ENCODE data around the gene CORO6.
"Not testable (repeated sequence)": the region's sequence is repeated elsewhere in the genome, so short reads cannot be mapped to it uniquely, and the experiment has no call there.

Gene CORO6

DNA sequence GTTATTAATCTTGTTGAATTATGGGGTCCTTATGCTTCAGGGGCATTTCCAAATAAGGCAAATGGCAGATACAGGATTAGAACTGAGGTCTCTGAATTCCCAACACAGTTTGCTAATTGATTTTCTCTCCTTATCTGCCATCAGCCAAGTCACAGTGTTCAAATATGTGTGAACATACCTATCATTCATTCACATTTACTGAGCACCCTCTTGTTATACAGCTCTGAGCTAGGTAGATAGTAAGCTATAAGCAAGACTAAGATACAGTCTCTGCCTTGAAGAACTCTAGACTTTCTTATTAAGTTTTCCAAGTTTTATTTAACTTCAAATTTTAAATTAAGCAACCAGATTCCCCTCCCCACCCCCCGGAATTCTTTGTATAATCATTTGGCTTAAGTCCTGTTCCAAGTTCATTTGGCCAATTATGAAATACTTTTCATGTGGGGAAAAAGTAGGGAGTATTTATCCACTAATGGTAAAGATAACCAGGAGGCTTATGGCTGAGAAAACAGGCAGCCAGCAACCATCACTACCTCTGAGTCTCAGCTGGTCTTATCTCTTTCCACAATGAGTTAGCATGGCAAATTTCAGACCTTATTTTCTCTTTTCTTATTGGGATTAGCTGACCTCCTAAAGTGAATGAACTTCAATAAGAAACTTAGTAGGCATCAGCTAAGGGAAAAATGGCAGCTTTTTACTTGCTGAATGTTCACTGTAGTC lies 31.4 kb upstream of the CORO6 start:
- H3K4me1 ChIP-seq (ENCODE audit: control insufficient read depth, insufficient read depth, low read length, poor library complexity, severe bottlenecking): no peaks in the 10 kb centered on the region
- no peak overlapping the region for H3K27ac ChIP-seq (ENCODE audit: insufficient read depth, low read length, poor library complexity, severe bottlenecking)
- no peaks in the 10 kb centered on the region for H3K9me3 ChIP-seq (ENCODE audit: control insufficient read depth, low read length)
- H3K27me3 ChIP-seq (replicated peaks; ENCODE audit: control insufficient read depth, insufficient read depth, low read length, poor library complexity, severe bottlenecking): no peaks in the 10 kb centered on the region
- no peak overlapping the region for H3K4me3 ChIP-seq (ENCODE audit: insufficient read depth, low read depth, low read length, poor library complexity, severe bottlenecking)
- no peak for DNase-seq
- peaks cover 36% of the 10 kb centered on the region for H3K36me3 ChIP-seq (ENCODE audit: control insufficient read depth, insufficient read depth, low read length)

DNA sequence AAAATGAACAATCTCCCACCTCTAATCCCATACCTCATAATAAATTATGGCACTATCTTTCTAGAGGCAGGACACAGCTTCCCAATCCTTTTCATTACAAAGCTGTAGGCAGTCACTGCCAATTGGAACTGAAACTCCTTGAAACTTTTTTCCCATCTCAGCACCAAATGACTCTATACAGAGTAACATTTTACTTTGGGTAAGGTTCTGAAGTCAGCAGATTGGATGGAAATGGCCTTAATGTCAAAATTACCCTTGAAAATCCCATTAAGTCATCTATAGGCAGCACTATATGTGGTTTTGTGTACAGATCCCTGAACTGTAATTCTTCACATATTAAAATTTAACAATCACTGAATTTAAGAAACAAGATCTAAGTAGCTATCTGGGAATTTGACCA lies 30.3 kb upstream of the CORO6 start:
- Histone ChIP-seq H3K4me3 (ENCODE audit: insufficient read depth, low read depth, low read length, poor library complexity, severe bottlenecking) (no peak overlapping the region), H3K27ac (ENCODE audit: insufficient read depth, low read length, poor library complexity, severe bottlenecking) (no peak overlapping the region), H3K4me1 (ENCODE audit: control insufficient read depth, insufficient read depth, low read length, poor library complexity, severe bottlenecking) (no peaks in the 10 kb centered on the region), H3K27me3 (replicated peaks; ENCODE audit: control insufficient read depth, insufficient read depth, low read length, poor library complexity, severe bottlenecking) (no peaks in the 10 kb centered on the region), H3K9me3 (ENCODE audit: control insufficient read depth, low read length) (no peaks in the 10 kb centered on the region), H3K36me3 (ENCODE audit: control insufficient read depth, insufficient read depth, low read length) (peaks cover 44% of the 10 kb centered on the region)
- DNase-seq: no peak

DNA sequence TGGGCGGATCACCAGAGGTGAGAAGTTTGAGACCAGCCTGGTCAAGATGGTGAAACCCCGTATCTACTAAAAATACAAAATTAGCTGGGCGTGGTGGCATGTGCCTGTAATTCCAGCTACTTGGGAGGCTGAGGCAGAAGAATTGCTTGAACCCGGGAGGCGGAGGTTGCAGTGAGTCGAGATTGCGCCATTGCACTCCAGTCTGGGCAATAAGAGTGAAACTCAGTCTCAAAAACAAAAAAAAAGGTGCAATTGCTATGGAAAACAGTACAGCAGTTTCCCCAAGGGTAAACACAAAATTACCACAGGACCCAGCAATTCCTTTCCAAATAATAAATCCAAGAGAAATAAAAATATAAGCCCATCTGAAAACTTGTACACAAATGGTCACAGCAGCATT lies 29.2 kb upstream of the CORO6 start:
- H3K36me3 ChIP-seq (ENCODE audit: control insufficient read depth, insufficient read depth, low read length): peaks cover 46% of the 10 kb centered on the region
- DNase-seq; H3K27ac ChIP-seq (ENCODE audit: insufficient read depth, low read length, poor library complexity, severe bottlenecking); H3K9me3 ChIP-seq (ENCODE audit: control insufficient read depth, low read length); H3K27me3 ChIP-seq (replicated peaks; ENCODE audit: control insufficient read depth, insufficient read depth, low read length, poor library complexity, severe bottlenecking); H3K4me1 ChIP-seq (ENCODE audit: control insufficient read depth, insufficient read depth, low read length, poor library complexity, severe bottlenecking); H3K4me3 ChIP-seq (ENCODE audit: insufficient read depth, low read depth, low read length, poor library complexity, severe bottlenecking): not testable (repeated sequence)

DNA sequence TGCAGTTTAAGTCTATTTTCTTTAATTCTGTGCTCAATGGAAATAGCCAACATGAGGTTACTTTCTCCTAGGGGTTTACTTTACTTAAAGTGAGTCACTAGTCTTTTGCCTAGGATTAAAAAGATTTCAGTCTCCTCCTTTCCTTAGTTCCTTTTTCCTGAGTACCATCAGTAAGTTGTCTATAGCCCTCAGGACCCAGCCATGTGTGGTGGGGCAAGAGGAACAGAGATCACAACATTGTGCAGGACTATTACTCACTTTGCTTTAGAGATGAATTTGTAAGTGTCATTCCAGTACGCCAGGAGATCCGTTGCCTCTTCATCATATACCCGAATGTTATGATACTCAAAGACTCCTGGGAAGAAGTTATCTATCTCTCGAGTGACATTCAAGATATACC lies 27.7 kb upstream of the CORO6 start:
- H3K9me3 ChIP-seq (ENCODE audit: control insufficient read depth, low read length): no peaks in the 10 kb centered on the region
- H3K27ac ChIP-seq (ENCODE audit: insufficient read depth, low read length, poor library complexity, severe bottlenecking): no peak overlapping the region
- peaks cover 47% of the 10 kb centered on the region for H3K36me3 ChIP-seq (ENCODE audit: control insufficient read depth, insufficient read depth, low read length)
- no peak for DNase-seq
- H3K4me3 ChIP-seq (ENCODE audit: insufficient read depth, low read depth, low read length, poor library complexity, severe bottlenecking): no peak overlapping the region
- no peaks in the 10 kb centered on the region for H3K27me3 ChIP-seq (replicated peaks; ENCODE audit: control insufficient read depth, insufficient read depth, low read length, poor library complexity, severe bottlenecking)
- H3K4me1 ChIP-seq (ENCODE audit: control insufficient read depth, insufficient read depth, low read length, poor library complexity, severe bottlenecking): no peaks in the 10 kb centered on the region

DNA sequence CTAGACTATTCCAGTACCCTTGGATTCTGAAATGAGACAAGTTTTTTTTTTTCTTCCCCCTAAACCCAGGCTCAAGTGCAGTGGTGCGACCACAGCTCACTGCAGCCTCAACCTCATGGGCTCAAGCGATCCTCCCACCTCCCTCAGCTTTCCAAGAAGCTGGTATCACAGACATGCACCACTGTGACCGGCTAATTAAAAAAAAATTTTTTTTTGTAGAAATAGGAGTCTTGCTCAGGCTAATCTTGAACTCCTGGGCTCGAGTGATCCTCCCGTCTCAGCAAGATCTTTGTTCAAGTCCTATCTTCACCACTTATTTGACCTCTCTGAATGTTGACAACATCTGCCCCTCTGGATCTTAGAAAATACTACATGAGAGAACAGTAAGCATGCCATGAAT lies 26.6 kb upstream of the CORO6 start:
- no peaks in the 10 kb centered on the region for H3K9me3 ChIP-seq (ENCODE audit: control insufficient read depth, low read length)
- no peak overlapping the region for H3K27ac ChIP-seq (ENCODE audit: insufficient read depth, low read length, poor library complexity, severe bottlenecking)
- no peak for DNase-seq
- peaks cover 51% of the 10 kb centered on the region for H3K36me3 ChIP-seq (ENCODE audit: control insufficient read depth, insufficient read depth, low read length)
- H3K4me3 ChIP-seq (ENCODE audit: insufficient read depth, low read depth, low read length, poor library complexity, severe bottlenecking): no peak overlapping the region
- no peaks in the 10 kb centered on the region for H3K4me1 ChIP-seq (ENCODE audit: control insufficient read depth, insufficient read depth, low read length, poor library complexity, severe bottlenecking)
- H3K27me3 ChIP-seq (replicated peaks; ENCODE audit: control insufficient read depth, insufficient read depth, low read length, poor library complexity, severe bottlenecking): no peaks in the 10 kb centered on the region

DNA sequence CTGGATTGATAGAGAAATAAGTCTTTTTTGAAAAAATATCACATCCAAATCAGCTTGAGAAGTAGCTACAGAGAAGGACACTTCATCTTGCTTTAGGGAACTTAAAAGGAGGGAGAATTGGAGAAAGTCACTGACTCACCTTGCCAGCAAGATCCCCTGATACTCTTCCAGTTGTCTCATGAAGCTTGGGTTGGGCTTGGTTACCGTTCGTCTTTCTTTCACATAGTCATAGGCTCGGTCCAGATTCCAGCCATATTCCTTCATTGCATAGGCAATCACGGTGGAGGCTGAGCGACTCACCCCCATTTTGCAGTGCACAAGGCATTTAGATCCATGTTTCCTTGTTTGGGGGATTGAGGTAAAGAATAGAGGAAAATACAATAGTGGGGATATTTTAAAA lies 25.3 kb upstream of the CORO6 start:
- Histone ChIP-seq H3K36me3 (ENCODE audit: control insufficient read depth, insufficient read depth, low read length) (peaks cover 58% of the 10 kb centered on the region), H3K27me3 (replicated peaks; ENCODE audit: control insufficient read depth, insufficient read depth, low read length, poor library complexity, severe bottlenecking) (no peaks in the 10 kb centered on the region), H3K4me1 (ENCODE audit: control insufficient read depth, insufficient read depth, low read length, poor library complexity, severe bottlenecking) (no peaks in the 10 kb centered on the region), H3K4me3 (ENCODE audit: insufficient read depth, low read depth, low read length, poor library complexity, severe bottlenecking) (no peak overlapping the region), H3K27ac (ENCODE audit: insufficient read depth, low read length, poor library complexity, severe bottlenecking) (no peak overlapping the region), H3K9me3 (ENCODE audit: control insufficient read depth, low read length) (no peaks in the 10 kb centered on the region)
- DNase-seq: no peak

DNA sequence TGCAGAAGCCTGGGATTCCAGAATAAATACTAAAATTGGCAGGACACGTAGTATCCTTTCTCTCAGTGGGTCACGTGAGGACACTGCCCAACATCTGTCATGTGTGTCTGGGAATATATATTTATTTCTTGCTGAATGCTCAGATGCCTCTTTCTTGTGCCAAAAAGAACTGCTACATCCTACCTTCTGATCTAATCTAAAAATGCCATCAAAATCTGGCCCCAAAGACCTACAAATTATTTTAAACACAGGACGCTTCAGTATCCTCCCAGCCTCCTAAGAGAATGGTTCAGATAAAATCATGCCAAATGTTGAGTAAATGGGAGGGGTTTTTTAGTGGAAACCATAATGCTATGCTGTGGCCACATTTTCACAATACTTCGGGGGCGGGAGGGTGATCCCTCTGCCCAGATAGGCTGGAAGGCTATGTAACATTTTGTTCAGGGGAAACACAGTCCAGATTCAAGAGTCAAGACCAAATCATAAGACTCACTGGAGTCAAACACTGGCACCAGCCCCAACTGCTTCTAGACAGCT lies 22.9 kb upstream of the CORO6 start:
- H3K4me1 ChIP-seq (ENCODE audit: control insufficient read depth, insufficient read depth, low read length, poor library complexity, severe bottlenecking): no peaks in the 10 kb centered on the region
- H3K9me3 ChIP-seq (ENCODE audit: control insufficient read depth, low read length): no peaks in the 10 kb centered on the region
- DNase-seq: no peak
- H3K36me3 ChIP-seq (ENCODE audit: control insufficient read depth, insufficient read depth, low read length): peaks cover 55% of the 10 kb centered on the region
- no peak overlapping the region for H3K4me3 ChIP-seq (ENCODE audit: insufficient read depth, low read depth, low read length, poor library complexity, severe bottlenecking)
- H3K27ac ChIP-seq (ENCODE audit: insufficient read depth, low read length, poor library complexity, severe bottlenecking): no peak overlapping the region
- H3K27me3 ChIP-seq (replicated peaks; ENCODE audit: control insufficient read depth, insufficient read depth, low read length, poor library complexity, severe bottlenecking): no peaks in the 10 kb centered on the region

DNA sequence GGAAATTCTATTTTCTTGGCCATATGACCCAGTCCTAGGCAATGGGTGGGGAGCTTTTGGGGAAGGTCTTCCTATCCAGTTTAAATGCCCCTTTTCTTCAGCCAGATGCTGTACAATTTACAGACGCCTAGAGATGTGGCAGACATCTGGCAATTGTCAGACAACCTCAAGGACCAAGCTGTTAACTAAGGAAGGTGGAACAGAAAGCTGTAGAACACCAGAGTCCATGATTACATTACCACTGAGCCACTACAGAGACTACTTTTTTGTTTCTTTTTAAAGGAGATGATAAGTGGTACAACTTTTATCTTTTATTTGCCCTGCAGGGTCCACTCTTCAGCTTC lies 21.1 kb upstream of the CORO6 start:
- Histone ChIP-seq H3K4me1 (ENCODE audit: control insufficient read depth, insufficient read depth, low read length, poor library complexity, severe bottlenecking) (no peaks in the 10 kb centered on the region), H3K27ac (ENCODE audit: insufficient read depth, low read length, poor library complexity, severe bottlenecking) (no peak overlapping the region), H3K9me3 (ENCODE audit: control insufficient read depth, low read length) (no peaks in the 10 kb centered on the region), H3K4me3 (ENCODE audit: insufficient read depth, low read depth, low read length, poor library complexity, severe bottlenecking) (no peak overlapping the region), H3K36me3 (ENCODE audit: control insufficient read depth, insufficient read depth, low read length) (peaks cover 40% of the 10 kb centered on the region), H3K27me3 (replicated peaks; ENCODE audit: control insufficient read depth, insufficient read depth, low read length, poor library complexity, severe bottlenecking) (no peaks in the 10 kb centered on the region)
- DNase-seq: no peak

DNA sequence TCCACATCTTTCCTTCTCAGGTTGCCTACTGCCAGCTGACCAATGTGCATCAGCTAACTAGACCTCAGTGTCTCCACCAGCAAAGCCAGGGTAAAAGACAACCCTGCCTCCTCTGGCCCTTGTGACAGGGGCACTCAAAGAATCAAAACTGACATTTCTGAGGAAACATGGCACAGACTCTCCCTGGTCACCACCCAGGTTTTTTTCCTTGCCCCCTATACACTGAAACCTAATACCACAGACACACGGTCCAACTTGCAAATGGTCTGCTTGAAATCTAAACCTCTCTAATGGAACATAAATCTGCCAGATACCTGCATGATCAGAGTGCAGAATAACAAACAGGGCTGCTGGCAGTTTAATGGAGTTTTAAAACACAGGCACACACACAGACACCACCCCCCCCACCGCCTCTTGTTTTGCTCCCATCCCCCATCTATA lies 19.5 kb upstream of the CORO6 start:
- Histone ChIP-seq H3K27ac (ENCODE audit: insufficient read depth, low read length, poor library complexity, severe bottlenecking) (no peak overlapping the region), H3K9me3 (ENCODE audit: control insufficient read depth, low read length) (no peaks in the 10 kb centered on the region), H3K4me3 (ENCODE audit: insufficient read depth, low read depth, low read length, poor library complexity, severe bottlenecking) (no peak overlapping the region), H3K4me1 (ENCODE audit: control insufficient read depth, insufficient read depth, low read length, poor library complexity, severe bottlenecking) (no peaks in the 10 kb centered on the region), H3K27me3 (replicated peaks; ENCODE audit: control insufficient read depth, insufficient read depth, low read length, poor library complexity, severe bottlenecking) (no peaks in the 10 kb centered on the region), H3K36me3 (ENCODE audit: control insufficient read depth, insufficient read depth, low read length) (peaks cover 40% of the 10 kb centered on the region)
- DNase-seq: no peak

DNA sequence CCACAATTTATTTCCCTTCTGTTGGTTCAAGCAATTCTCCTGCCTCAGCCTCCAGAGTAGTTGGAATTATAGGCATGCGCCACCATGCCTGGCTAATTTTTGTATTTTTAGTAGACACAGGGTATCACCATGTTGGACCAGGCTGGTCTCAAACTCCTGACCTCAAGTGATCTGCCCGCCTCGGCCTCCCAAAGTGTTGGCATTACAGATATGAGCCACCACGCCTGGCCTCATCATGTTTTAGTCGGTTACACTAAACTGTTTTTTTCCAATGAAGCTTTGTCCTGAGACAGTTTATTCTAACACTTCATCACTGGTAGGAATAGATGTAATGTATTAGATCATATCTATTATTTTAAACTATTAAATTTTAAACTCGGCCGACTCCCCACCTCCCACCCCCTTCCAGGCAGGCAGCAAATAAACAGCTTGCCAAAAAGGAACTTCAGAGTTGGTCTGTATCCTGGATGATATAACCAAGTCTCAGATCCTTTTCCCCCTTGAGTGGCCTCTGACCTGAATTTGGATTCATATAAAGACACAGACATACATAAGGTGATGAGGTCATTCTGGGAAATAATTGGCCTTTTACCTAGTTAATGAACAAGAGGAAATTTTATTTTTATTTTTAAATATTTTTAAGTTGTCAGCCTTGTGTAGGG lies 18.4 kb upstream of the CORO6 start:
- DNase-seq: no peak
- Histone ChIP-seq H3K4me3 (ENCODE audit: insufficient read depth, low read depth, low read length, poor library complexity, severe bottlenecking) (no peak overlapping the region), H3K9me3 (ENCODE audit: control insufficient read depth, low read length) (no peaks in the 10 kb centered on the region), H3K27me3 (replicated peaks; ENCODE audit: control insufficient read depth, insufficient read depth, low read length, poor library complexity, severe bottlenecking) (no peaks in the 10 kb centered on the region), H3K4me1 (ENCODE audit: control insufficient read depth, insufficient read depth, low read length, poor library complexity, severe bottlenecking) (no peaks in the 10 kb centered on the region), H3K27ac (ENCODE audit: insufficient read depth, low read length, poor library complexity, severe bottlenecking) (no peak overlapping the region), H3K36me3 (ENCODE audit: control insufficient read depth, insufficient read depth, low read length) (peaks cover 44% of the 10 kb centered on the region)
